Neural cell (in vitro differentiated cells): ENCODE results near the gene TCTN1. TPM values are rescaled to one million over a fixed set of nuclear protein-coding genes. Genes with fewer than 3 reads are reported as not detected.

ENCODE experiments used
- H2AFZ ChIP-seq: fragments of 200-600, 300-800 bp; sonication (generic), shearing (Covaris generic); 2 replicates; pipeline ENCODE4 v1.6.0; 2014; ENCODE audit warnings: low read depth, mild to moderate bottlenecking, antibody characterized with exemption, low read length, moderate library complexity
- H3F3A ChIP-seq: fragments of 200-600 bp; shearing (Covaris generic); 2 replicates; pipeline ENCODE4 v1.6.1; 2016; ENCODE audit warnings: mild to moderate bottlenecking, moderate library complexity, mixed read lengths, antibody characterized with exemption, low read length; ENCODE audit not compliant: insufficient read depth, poor library complexity, severe bottlenecking
- H3K27ac ChIP-seq: fragments of 200-600, 300-800 bp; sonication (generic), shearing (Covaris generic); 2 replicates; pipeline ENCODE4 v1.5.1; 2014; ENCODE audit warnings: mild to moderate bottlenecking, low read length, moderate library complexity
- H3K27me3 ChIP-seq: fragments of 300-800, 200-600 bp; sonication (generic), shearing (Covaris generic); 2 replicates; pipeline ENCODE4 v1.6.0; 2014; ENCODE audit warnings: mild to moderate bottlenecking, low read depth, low read length, moderate library complexity; ENCODE audit not compliant: insufficient read depth
- H3K36me3 ChIP-seq: fragments of 300-800, 200-600 bp; sonication (generic), shearing (Covaris generic); 2 replicates; pipeline ENCODE4 v1.5.1; 2014; ENCODE audit warnings: mild to moderate bottlenecking, antibody characterized with exemption, low read length, moderate library complexity; ENCODE audit not compliant: insufficient read depth
- H3K4me2 ChIP-seq: fragments of 300-800, 200-600 bp; sonication (generic), shearing (Covaris generic); 2 replicates; pipeline ENCODE4 v1.6.0; 2014; ENCODE audit warnings: mild to moderate bottlenecking, low read length
- H3K4me3 ChIP-seq: fragments of 300-800, 200-600 bp; sonication (generic), shearing (Covaris generic); 2 replicates; pipeline ENCODE4 v1.5.1; 2014; ENCODE audit warnings: mild to moderate bottlenecking, low read length, moderate library complexity
- H3K79me2 ChIP-seq: fragments of 200-600 bp; shearing (Covaris generic); replicated peaks from 2 replicates; pipeline ENCODE4 v1.6.0; 2014; ENCODE audit warnings: mild to moderate bottlenecking, low read length, moderate library complexity; ENCODE audit not compliant: insufficient read depth
- H3K9ac ChIP-seq: fragments of 300-800, 200-600 bp; sonication (generic), shearing (Covaris generic); 2 replicates; pipeline ENCODE4 v1.6.1; 2016; ENCODE audit warnings: mild to moderate bottlenecking, low read length, mixed read lengths
- H3K9me2 ChIP-seq: fragments of 200-600 bp; shearing (Covaris generic); 2 replicates; pipeline ENCODE4 v1.6.1; 2016; ENCODE audit warnings: mild to moderate bottlenecking, low read length, mixed read lengths; ENCODE audit not compliant: insufficient read depth
- H3K9me3 ChIP-seq: fragments of 200-600, 300-800 bp; sonication (generic), shearing (Covaris generic); 2 replicates; pipeline ENCODE4 v1.6.1; 2016; ENCODE audit warnings: mild to moderate bottlenecking, mixed run types, low read length, moderate library complexity, mixed read lengths
- H4K20me1 ChIP-seq: fragments of 200-600 bp; shearing (Covaris generic); 2 replicates; pipeline ENCODE4 v1.6.1; 2016; ENCODE audit warnings: mild to moderate bottlenecking, mixed run types; ENCODE audit not compliant: insufficient read depth
- EP300 ChIP-seq: fragments of 450-650 bp; conservative IDR thresholded peaks from 2 replicates; pipeline ENCODE4 v1.6.1; 2014; ENCODE audit warnings: antibody characterized with exemption, mild to moderate bottlenecking, moderate library complexity; ENCODE audit not compliant: poor library complexity, severe bottlenecking
- EZH2 ChIP-seq: fragments of 200-600, 300-800 bp; shearing (Covaris generic), sonication (generic); IDR thresholded peaks from 2 replicates; pipeline ENCODE4 v1.6.1; 2014; ENCODE audit warnings: antibody characterized with exemption, low read length, borderline replicate concordance, mild to moderate bottlenecking; ENCODE audit not compliant: insufficient read depth, poor library complexity, severe bottlenecking
- MXI1 ChIP-seq: fragments of 450-650 bp; conservative IDR thresholded peaks from 2 replicates; pipeline ENCODE4 v1.6.1; 2014; ENCODE audit warnings: antibody characterized with exemption, mild to moderate bottlenecking; ENCODE audit not compliant: poor library complexity, severe bottlenecking
- POLR2AphosphoS5 ChIP-seq: IDR thresholded peaks from 2 replicates; pipeline ENCODE4 v1.6.1; 2012
- RAD21 ChIP-seq: fragments of 450-650 bp; conservative IDR thresholded peaks from 2 replicates; pipeline ENCODE4 v1.6.1; 2014; ENCODE audit warnings: antibody characterized with exemption, mild to moderate bottlenecking, moderate library complexity
- REST ChIP-seq: IDR thresholded peaks from 2 replicates; pipeline ENCODE4 v1.6.1; 2012; ENCODE audit warnings: borderline replicate concordance
- SMC3 ChIP-seq: fragments of 450-650 bp; conservative IDR thresholded peaks from 2 replicates; pipeline ENCODE4 v1.6.1; 2014; ENCODE audit warnings: antibody characterized with exemption, mild to moderate bottlenecking, moderate library complexity; ENCODE audit not compliant: poor library complexity
- TAF1 ChIP-seq: IDR thresholded peaks from 2 replicates; pipeline ENCODE4 v1.6.1; 2012; ENCODE audit warnings: low read depth
- polyA plus RNA-seq: library from polyadenylated mRNA; depleted of rRNA; stranded (reverse); fragments of >200 nt; gene quantifications from 2 replicates; pipeline ENCODE4 v1.2.3, GENCODE V29; 2014
- TF ChIP-seq, protein P1 (sequence below): fragments of 450-650 bp; IDR thresholded peaks from 2 replicates; pipeline ENCODE4 v1.5.1; 2014; ENCODE audit warnings: antibody characterized with exemption, mild to moderate bottlenecking, moderate library complexity; ENCODE audit not compliant: poor library complexity, severe bottlenecking

TCTN1 gene
- polyA plus RNA-seq, 1 donor from 2014 or later = 58.3 TPM

- Histone ChIP-seq H3K9me3 (no peaks in the 10 kb centered on the region), H3K27me3 (no peaks in the 10 kb centered on the region), H3K4me3 (no peak overlapping the region), H3K4me2 (no peak overlapping the region), H3K79me2 (peaks cover 7% of the 10 kb centered on the region), H3K36me3 (no peaks in the 10 kb centered on the region), H3F3A (no peaks in the 10 kb centered on the region), H4K20me1 (no peaks in the 10 kb centered on the region), H3K9me2 (no peaks in the 10 kb centered on the region), H3K27ac (no peak overlapping the region), H2AFZ (no peak overlapping the region), H3K9ac (no peak overlapping the region)
- TF ChIP-seq TAF1 (no peak), EZH2 (no peak), RAD21 (no peak)
Observed at GRCh38 chr12:110616471-110617115, 2.7 kb downstream of the TCTN1 start.

DNA sequence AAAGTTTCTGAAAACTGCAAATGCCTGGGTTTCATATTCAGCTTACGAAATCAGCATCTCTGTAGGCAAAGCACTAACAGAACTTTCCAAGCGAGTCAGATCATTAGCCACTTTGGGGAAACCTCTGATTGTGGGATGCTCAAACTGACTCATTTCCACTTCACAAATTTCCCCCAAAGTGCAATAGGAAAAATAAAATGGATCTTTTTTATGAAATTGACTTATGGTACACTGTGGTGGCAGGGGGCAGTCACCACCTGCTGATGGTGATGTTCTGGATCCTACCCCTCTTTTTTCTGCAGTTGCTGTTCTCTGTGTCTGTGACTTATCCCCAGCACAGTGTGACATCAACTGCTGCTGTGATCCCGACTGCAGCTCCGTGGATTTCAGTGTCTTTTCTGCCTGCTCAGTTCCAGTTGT is 5.6 kb downstream of the TCTN1 start:
- Histone ChIP-seq H3K9ac (no peak overlapping the region), H4K20me1 (no peaks in the 10 kb centered on the region), H3K27ac (no peak overlapping the region), H3K79me2 (peaks cover 3% of the 10 kb centered on the region), H3K4me2 (no peak overlapping the region), H3K9me2 (no peaks in the 10 kb centered on the region), H2AFZ (no peak overlapping the region), H3K36me3 (no peaks in the 10 kb centered on the region), H3F3A (no peaks in the 10 kb centered on the region), H3K27me3 (no peaks in the 10 kb centered on the region), H3K4me3 (no peak overlapping the region), H3K9me3 (no peaks in the 10 kb centered on the region)
- TF ChIP-seq REST = no peak
- TF ChIP-seq SMC3 = no peak

GRCh38 chr12:110622582-110622981 is 8.7 kb downstream of the TCTN1 start:
- no peak overlapping the region for H3K4me2 ChIP-seq
- H3K27me3 ChIP-seq = no peaks in the 10 kb centered on the region
- no peaks in the 10 kb centered on the region for H3K9me3 ChIP-seq
- no peak overlapping the region for H3K9ac ChIP-seq
- H3K27ac ChIP-seq = no peak overlapping the region
- H3K36me3 ChIP-seq = no peaks in the 10 kb centered on the region
- H4K20me1 ChIP-seq = no peaks in the 10 kb centered on the region
- H2AFZ ChIP-seq = no peak overlapping the region
- TF ChIP-seq REST = no peak
- TF ChIP-seq SMC3 = no peak
- TF ChIP-seq TAF1 = no peak
- no peak for TF ChIP-seq MXI1
- no peak for TF ChIP-seq EP300
- TF ChIP-seq POLR2AphosphoS5 = no peak
- no peak for TF ChIP-seq RAD21
- TF ChIP-seq, protein P1, sequence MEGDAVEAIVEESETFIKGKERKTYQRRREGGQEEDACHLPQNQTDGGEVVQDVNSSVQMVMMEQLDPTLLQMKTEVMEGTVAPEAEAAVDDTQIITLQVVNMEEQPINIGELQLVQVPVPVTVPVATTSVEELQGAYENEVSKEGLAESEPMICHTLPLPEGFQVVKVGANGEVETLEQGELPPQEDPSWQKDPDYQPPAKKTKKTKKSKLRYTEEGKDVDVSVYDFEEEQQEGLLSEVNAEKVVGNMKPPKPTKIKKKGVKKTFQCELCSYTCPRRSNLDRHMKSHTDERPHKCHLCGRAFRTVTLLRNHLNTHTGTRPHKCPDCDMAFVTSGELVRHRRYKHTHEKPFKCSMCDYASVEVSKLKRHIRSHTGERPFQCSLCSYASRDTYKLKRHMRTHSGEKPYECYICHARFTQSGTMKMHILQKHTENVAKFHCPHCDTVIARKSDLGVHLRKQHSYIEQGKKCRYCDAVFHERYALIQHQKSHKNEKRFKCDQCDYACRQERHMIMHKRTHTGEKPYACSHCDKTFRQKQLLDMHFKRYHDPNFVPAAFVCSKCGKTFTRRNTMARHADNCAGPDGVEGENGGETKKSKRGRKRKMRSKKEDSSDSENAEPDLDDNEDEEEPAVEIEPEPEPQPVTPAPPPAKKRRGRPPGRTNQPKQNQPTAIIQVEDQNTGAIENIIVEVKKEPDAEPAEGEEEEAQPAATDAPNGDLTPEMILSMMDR = no peak
- TF ChIP-seq EZH2 = no peak
- H3F3A ChIP-seq = no peaks in the 10 kb centered on the region
- H3K9me2 ChIP-seq = no peaks in the 10 kb centered on the region
- H3K79me2 ChIP-seq = no peaks in the 10 kb centered on the region
- no peak overlapping the region for H3K4me3 ChIP-seq
